Left ventricle myocardium superior (tissue), 1 donor: ENCODE data around the gene TP63. TPM values are rescaled to one million over a fixed set of nuclear protein-coding genes. Genes with fewer than 3 reads are reported as not detected.
A peak's percentile ranks its signal among the peaks of the same experiment; 100 is the strongest.
"Not testable (repeated sequence)": the region's sequence is repeated elsewhere in the genome, so short reads cannot be mapped to it uniquely, and the experiment has no call there.

Experiments
- ATAC-seq: fragments of 200-7000 bp; cut with Tn5 transposase; one replicate; pipeline ENCODE4 v1.9.1; 2020; ENCODE audit warnings: mild to moderate bottlenecking, moderate library complexity
- DNase-seq: peaks from one replicate; pipeline ENCODE4 v3.0.0-alpha.2; 2020
- intact Hi-C: fragments of 100-400 bp; cut with micrococcal nuclease; formaldehyde crosslinking; loops from one replicate; pipeline ENCODE4 v1.11.0; 2022
- long read RNA-seq: library from polyadenylated mRNA; unstranded; transcript quantifications from one replicate; pipeline ENCODE4 v2.0.0, GENCODE V29; 2021
- total RNA-seq: library from RNA; stranded (reverse); fragmentation: NEBNext Ultra II Directional; extraction: Animal tissue kit (Norgen Biotek cat#: 25700); gene quantifications from one replicate; pipeline ENCODE4 v1.2.1, GENCODE V29; 2021
- donor health status: DM: no; HTN: yes; CAD: no; lungs with severe emphysema.

TP63 gene
- total RNA-seq = 0.20 TPM
- long read RNA-seq = 0 reads

DNA sequence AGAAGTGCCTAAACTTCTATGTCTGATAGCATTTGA lies at the start of gene TP63:
Gene TP63 (plus strand): TSS at position 17 of the 36 bp plus-strand sequence. CDS start 127 bp downstream, outside the sequence.
- intact Hi-C loops = no loop called here
- ATAC-seq = no peak
- no peak for DNase-seq

DNA sequence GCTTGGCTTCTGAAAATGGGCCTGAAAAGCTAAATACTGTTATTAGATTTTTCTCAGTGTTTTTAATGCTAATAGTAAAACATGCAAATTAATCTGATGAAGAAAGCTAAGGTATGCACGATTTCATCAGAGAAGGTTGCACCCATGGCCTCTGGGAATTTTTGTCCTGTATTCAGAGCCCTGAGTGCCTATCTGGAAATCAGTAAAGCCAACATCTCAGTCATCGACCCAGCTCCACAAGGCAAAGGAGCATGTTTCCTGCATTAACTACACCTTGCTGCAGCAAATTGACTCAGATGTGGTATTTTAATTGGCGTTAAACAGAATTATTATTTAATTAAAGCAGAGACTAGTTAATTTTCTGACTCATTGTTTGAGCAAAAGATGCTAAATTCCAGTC lies 49.0 kb upstream of the TP63 start:
- DNase-seq = no peak
- ATAC-seq = no peak
- intact Hi-C loops = no loop called here

DNA sequence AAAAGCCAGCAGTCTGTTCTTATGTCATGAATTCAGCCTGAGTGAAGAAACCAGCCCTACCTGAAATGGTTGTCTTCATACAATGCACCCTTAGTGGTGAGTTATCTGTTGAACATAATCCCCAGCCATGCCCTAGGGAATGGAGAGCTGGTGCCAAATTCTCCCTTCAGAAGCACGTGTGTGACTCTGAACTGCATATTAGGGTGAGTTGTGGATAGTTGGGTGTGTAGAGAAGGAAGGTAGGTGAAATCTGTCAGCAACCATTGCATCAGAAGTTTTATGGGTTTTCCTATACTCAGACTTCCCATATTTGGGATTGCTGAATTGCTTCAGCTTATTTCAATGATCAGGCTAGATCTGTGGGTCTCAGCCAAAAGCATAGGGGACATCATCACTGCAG lies 46.5 kb upstream of the TP63 start:
- intact Hi-C loops = no loop called here
- DNase-seq = no peak
- ATAC-seq = no peak

DNA sequence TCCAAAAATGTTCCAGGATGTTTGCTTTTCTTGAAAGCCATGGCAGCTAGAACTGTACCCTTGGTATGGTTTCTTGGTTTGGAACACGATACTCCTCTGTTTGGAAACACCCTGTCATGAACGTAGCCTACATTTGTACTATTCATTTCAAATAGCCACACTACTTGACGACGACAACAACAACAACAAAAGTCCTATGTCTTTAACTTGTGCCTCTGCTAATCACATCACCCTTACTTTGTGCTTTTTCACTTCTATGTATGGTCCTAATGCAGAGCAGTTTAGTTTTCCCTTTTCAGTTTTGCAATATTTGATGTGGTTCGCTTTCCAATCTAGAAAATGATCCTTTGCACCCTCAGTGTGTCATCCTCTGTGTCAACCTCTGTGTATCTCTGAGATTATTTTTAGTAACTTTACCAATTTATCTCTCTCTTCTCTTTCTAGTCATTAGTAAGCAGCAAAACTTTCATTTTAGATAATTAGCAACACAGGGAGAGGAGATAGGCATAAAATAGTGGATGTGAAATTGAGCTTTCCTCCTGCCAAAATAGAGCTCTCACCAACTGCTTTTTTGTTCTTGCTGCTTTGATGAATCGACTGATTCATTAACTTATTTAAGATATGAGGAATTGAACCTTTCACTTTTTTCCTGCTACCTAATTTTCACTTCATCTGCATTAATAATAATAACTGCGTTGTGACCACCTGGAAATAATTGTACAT lies 44.1 kb upstream of the TP63 start:
- intact Hi-C loops = no loop called here
- DNase-seq (no peak), ATAC-seq (no peak)

DNA sequence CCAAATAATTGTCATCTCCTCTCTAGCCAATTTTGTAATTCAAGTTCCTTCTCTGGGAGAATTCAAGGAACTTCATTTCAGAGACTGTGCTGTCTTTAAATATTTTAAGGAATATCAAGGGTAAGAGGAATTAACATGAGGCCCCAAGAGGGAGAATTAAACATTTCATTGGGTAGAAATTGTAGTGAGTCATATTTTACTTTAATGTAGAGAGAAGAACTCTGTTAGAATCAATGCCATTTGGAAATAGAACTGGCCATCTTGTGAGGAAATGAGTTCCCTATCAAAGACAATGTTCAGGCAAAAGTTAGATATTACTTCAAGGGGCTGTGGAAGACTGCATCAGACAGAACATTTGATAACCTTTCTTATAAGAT lies 43.5 kb upstream of the TP63 start:
- intact Hi-C loops = no loop called here
- ATAC-seq (no peak), DNase-seq (no peak)

DNA sequence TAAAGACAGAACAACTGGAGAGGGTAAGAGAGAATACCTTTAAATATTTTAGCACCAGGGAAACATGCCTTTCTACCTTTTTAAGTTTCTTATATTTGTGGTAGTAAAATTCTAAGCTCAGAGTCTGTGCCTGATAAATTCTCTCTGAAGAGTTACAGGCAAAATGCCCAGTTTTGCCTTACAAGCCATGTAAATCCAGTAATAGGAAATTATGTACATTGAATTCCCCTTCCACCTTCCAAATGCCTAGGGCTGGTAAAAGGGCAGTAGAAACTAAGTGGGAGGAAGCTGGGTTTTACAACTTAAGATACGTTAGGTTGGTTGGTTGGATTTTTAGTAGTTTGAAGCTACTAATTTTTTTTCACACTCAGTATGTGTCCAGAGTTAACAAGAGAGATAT lies 43.1 kb upstream of the TP63 start:
- ATAC-seq (no peak), DNase-seq (no peak)
- intact Hi-C loops = no loop called here

DNA sequence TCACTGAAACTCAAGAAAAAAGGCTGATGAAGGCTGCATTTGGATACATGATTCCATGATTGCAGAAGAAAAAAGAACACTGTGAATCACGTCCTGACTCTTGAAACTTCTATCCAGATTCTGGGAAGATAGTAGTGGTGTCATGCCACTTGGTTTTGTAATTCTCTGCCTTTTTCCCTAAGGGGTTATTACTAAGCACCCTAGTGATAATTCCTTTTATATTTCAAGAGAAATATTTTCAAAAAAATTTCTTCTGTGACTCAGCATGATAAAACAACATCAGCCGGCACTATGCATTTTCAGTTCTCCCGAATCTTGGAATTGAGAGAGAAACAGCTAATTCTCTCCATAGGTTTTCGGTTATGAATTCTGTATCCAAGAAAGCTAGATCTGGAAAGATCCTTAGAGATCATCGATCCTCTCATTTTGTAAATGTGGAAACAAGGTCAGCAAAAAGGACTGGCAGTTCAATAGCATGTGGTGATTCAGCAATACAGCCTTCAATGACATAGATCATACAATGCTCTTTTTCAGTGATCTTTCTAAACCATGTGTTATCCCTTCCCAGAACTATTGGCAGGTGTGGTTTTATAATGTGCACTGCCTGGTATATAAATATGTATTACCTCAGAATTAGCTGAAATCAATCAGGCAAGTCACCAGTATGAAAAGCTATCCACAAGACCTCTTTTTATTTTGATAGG lies 42.6 kb upstream of the TP63 start:
- intact Hi-C loops = no loop called here
- ATAC-seq = peak; percentile 39
- no peak for DNase-seq

DNA sequence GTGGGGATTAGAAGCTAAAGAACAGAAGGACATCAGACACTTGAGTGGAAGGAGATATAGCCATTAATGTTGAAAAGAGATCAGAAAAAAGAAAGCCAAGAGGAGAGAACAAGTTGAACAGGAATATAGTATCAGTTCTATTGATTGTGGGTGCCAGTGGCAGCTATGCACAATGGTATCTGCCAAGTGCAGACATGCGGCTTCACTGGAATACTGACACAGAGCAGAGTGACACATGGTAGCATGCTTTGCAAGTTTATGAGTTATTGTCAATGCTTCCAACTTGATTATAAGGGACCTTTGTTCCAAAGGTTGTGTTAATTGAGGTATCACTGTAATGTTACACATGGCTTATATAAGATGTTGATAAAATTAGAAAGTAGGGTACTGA lies 42.0 kb upstream of the TP63 start:
- intact Hi-C loops = no loop called here
- ATAC-seq = no peak
- DNase-seq = no peak

DNA sequence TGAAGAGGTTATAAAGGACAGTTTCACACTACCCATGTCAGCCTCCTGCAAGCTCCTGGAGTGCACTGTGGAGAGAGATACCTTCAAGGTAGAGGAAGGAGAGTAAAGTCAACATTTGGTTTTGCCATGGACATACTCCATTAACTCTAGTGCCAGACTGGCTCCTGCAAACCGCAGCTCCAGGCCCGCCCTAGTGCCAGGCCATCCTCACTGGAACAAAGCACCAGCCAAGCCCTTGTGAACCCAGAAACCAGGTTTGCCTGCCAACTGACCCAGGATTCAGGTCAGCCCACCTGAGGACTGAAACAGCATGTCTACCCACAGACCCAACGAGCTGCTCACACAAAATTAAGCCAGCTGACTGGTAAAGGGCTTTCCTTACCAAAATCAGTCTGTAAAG lies 41.0 kb upstream of the TP63 start:
- DNase-seq = no peak
- intact Hi-C loops = no loop called here
- ATAC-seq = no peak

DNA sequence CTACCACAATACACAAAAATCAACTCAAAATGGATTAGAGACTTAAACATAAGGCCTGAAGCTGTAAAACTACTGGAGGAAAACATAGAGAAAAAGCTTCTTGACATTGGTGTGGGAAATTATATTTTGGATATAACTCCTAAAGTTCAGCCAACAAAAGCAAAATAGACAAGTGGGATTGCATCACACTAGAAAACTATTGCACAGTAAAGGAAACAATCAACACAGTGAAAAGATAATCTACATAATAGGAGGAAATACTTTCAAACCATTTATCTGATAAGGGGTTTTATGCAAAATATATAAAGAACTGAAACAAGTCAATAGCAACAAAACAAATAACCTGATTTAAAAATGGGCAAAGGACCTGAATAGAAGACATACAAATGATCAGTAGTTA lies 37.6 kb upstream of the TP63 start:
- no peak for ATAC-seq
- intact Hi-C loops = no loop called here

DNA sequence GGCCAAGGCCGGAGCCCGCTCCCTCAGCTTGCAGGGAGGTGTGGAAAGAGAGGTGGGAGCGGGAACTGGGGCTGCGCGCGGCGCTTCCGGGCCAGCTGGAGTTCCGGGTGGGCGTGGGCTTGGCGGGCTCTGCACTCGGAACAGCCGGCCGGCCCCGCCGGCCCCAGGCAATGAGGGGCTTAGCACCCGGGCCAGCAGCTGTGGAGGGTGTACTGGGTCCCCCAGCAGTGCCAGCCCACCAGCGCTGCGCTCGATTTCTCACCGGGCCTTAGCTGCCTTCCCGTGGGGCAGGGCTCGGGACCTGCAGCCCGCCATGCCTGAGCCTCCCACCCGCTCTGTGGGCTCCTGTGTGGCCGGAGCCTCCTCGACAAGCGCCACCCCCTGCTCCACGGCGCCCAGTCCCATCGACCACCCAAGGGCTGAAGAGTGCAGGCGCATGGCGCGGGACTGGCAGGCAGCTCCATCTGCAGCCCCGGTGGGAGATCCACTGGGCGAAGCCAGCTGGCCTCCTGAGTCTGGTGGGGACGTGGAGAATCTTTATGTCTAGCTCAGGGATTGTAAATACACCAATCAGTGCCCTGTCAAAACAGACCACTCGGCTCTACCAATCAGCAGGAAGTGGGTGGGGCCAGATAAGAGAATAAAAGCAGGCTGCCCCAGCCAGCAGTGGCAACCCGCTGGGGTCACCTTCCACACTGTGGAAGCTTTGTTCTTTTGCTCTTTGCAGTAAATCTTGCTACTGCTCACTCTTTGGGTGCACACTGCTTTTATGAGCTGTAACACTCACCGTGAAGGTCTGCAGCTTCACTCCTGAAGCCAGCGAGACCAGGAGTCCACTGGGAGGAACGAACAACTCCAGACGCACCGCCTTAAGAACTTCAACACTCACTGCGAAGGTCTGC lies 34.9 kb upstream of the TP63 start:
- DNase-seq, intact Hi-C loops, ATAC-seq: not testable (repeated sequence)

More for the DNA sequence above, 37.6 kb upstream of the TP63 start:
- no peak for DNase-seq

DNA sequence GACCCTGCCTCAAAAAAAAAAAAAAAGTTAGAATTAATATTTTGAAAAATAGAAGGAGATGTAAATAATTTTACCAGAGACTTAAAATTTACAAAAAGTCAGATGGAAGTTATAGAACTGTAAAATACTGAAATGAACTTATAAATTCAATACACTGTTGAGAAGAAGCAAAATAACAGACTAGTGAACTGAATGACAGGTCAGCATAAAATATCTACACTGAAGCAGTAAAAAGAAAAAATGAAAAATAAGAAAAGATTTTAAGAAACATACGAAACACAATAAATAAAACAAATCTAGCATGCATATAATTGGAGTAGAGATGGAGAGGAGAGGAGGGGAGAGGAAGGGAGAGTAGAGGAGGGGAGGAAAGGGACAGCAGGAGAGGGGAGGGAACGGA lies 33.3 kb upstream of the TP63 start:
- intact Hi-C loops = no loop called here
- no peak for DNase-seq
- no peak for ATAC-seq

DNA sequence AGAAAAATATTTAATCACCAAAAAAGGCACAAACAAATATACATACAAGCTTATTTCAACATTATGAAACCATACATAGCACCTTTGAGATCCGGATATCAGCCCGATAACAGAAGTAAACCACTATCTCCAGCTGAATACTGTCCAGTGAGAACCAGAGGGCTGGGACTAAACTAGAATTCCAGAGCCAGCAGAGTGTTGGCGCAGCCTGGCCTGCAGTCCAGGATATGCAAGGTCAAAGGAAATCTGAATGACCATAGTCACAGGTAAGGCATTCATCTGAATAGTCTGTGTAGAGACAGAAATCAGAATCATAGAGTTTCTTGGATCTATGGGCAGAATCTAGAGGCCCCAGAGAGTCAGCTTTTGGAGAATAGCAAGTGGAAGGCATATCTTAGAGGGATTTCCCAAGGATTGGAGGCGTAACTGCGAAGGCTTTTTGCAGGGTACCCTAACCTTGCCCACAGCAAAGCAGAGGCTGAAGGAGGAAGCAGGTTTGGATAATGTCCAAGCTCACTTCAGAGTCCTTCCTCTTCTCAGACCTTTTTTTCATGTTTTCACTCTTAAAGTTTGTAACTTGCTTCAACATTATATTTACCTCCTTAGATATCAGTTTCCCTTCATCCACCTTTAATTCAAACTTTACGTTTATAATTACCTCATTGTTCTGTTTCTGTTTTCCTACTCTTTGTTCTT lies 32.5 kb upstream of the TP63 start:
- no peak for DNase-seq
- ATAC-seq = no peak
- intact Hi-C loops = no loop called here

DNA sequence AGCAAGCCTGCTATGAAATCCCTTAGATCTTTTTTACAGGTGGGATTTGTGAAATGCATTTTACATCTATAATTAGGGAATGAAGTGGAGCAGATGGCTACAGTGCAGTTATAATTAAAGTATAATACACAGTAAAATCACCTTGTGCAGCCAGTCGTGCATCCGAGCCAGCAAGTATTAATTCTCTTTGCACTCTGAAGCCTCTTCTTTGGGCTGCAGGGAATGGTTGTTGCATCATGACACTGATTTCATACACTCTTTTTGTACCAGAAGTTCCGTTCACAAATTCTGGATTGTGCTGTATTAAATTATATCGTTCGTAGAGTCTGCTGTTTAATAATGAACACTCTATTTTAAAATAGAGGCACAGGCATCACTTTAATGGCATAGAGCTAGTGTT lies 28.7 kb upstream of the TP63 start:
- DNase-seq (no peak), ATAC-seq (no peak)
- intact Hi-C loops = no loop called here

DNA sequence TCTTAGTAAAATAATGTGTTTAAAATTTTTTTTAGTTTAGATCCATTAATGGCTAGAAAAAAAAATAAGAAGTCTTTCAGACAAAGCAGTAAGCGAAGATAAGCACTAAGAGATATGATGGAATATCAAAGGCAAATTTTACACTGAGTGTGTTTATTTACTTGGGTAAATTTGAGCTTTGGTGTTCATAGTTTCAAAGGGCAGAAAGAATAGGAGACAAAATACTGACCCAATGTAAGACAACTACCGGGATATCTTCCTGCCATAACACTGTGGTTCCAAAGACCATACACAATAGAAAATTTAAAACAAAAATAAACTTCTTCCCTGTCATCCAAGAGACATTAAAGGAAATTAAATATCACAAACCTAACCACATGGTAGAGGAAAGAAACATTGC lies 25.5 kb upstream of the TP63 start:
- DNase-seq (no peak), ATAC-seq (no peak)
- intact Hi-C loops = no loop called here

DNA sequence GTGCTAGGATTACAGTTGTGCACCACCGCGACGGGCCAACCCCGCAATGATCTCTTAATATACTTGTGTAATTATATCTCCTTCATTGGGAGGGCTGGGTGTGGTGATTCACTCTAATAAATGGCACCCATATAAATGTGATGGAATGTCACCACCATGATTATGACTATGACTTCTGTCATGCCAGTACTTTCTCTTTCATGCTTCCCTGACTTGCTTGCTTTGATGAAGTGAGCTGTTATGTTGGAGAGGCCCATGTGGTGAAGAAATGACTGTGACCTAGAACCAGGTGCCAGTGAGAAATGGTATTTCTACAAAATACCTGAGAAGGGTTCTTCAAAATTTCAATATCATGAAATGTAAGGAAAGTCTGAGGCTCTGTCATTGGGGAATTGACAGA lies 24.4 kb upstream of the TP63 start:
- DNase-seq (no peak), ATAC-seq (no peak)
- intact Hi-C loops = no loop called here

DNA sequence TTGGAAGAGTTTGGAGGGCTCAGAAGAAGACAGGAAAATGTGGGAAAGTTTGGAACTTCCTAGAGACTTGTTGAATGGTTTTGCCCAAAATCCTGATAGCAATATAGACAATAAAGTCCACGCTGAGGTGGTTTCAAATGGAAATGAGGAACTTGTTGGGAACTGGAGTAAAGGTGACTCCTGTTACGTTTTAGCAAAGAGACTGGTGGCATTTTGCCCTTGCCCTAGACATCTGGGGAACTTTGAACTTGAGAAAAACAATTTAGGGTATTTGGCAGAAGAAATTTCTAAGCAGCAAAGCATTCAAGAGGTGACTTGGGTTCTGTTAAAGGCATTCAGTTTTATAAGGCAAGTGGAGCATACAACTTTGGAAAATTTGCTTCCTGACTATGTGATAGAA lies 18.5 kb upstream of the TP63 start:
- DNase-seq, ATAC-seq, intact Hi-C loops: not testable (repeated sequence)

DNA sequence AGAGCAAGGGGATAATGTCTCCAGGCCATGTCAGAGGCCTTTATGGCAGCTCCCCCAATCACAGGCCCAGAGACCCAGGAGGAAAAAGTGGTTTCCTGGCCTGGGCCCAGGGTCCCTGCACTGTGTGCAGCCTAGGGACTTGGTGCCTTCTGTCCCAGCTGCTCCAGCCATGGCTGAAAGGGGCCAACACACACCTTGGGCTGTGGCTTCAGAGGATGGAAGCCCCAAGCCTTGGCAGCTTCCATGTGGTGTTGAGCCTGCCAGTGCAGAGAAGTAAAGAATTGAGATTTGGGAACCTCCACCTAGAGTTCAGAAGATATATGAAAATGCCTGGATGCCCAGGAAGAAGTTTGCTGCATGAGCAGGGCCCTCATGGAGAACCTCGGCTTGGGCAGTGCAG lies 18.1 kb upstream of the TP63 start:
- no peak for ATAC-seq
- DNase-seq = no peak
- intact Hi-C loops = no loop called here

DNA sequence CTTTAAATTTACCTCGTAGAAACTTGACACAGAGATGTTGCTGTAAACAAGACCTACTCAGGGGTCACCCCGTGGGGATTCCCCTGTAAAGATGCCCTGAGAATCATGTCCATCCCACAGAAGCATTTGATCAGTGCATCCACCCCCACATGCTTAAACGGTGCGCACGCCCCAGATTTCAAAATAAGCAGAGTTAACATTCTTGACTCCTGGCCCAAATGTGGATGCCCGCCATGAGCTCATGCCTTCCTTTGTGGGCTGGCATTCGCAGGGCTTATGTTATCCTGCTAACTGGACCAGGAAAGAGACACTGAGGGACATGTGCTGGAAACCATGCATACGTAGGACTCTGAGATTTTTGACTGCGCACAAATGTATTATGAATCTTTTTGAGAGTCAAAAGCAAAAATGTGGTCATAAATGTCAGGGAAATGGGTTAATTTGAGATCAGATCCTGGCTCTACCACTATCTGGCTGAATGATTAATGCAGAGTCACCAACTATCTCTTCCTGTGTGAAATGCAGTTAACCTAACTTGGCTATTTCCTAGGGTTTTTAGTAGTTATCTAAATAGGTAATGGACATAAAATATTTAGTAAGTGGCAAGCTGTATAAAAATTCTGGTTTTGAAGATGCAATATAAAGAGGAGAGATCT lies 9.1 kb upstream of the TP63 start:
- no peak for ATAC-seq
- intact Hi-C loops = no loop called here
- DNase-seq = no peak

DNA sequence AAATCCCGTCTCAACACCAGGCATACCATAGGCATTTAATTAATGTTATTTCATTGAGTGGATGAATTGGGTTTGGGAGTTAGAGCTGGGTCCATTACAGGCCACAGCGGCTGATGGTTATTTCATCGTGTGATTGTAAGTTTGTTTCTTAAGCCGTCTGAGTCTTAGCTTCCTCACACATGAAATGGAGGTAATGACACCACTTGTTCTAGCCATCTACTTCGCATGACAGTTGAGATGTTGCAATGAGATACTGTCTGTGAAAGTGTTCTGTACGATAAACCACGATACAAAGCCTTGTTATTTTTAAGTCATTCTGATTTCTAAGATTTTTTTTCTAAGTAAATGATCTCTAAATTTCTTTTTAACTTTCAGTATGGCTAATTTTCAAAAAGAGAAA lies 8.6 kb upstream of the TP63 start:
- ATAC-seq = no peak
- no peak for DNase-seq
- intact Hi-C loops = no loop called here
